K562 (cell line): ENCODE results near the gene HOTAIR. TPM values are rescaled to one million over a fixed set of nuclear protein-coding genes. Genes with fewer than 3 reads are reported as not detected.
A peak's percentile ranks its signal among the peaks of the same experiment; 100 is the strongest.

Experiments
- CXXC5 ChIP-seq: fragments of 250-450 bp; sonication (Bioruptor Pico); IDR thresholded peaks from 2 replicates; pipeline ENCODE4 v1.8.0; 2022; ENCODE audit warnings: inconsistent platforms, mild to moderate bottlenecking, moderate library complexity
- NEUROD1 ChIP-seq: fragments of 150-350 bp; IDR thresholded peaks from 2 replicates; pipeline ENCODE4 v1.6.1; 2014; ENCODE audit warnings: borderline replicate concordance, low read length, low read depth; ENCODE audit not compliant: partially characterized antibody
- NFXL1 ChIP-seq: fragments of 450-650 bp; formaldehyde crosslinking; IDR thresholded peaks from 2 replicates; pipeline ENCODE4 v1.4.0; 2021; ENCODE audit warnings: mild to moderate bottlenecking
- POLR2H ChIP-seq: IDR thresholded peaks from 2 replicates; pipeline ENCODE4 v1.6.1; 2016; ENCODE audit warnings: missing genetic modification characterization, low read depth, mild to moderate bottlenecking, control low read depth, missing compliant biosample characterization, moderate library complexity
- SAFB2 ChIP-seq: fragments of 200-400 bp; formaldehyde crosslinking; IDR thresholded peaks from 2 replicates; pipeline ENCODE4 v1.6.1; 2018; ENCODE audit warnings: borderline replicate concordance, low read length, low read depth, moderate library complexity; ENCODE audit not compliant: severe bottlenecking
- ZBTB1 ChIP-seq: sonication (generic); formaldehyde crosslinking; IDR thresholded peaks from 2 replicates; pipeline ENCODE4 v1.8.1; 2023; ENCODE audit warnings: missing genetic modification reagents, low read depth, mild to moderate bottlenecking, borderline replicate concordance
- ZBTB7A ChIP-seq: IDR thresholded peaks from 2 replicates; pipeline ENCODE4 v1.6.1; 2011; ENCODE audit warnings: low read depth, mild to moderate bottlenecking, low read length, moderate library complexity, borderline replicate concordance; ENCODE audit not compliant: control insufficient read depth
- ZFX ChIP-seq: sonication (generic); formaldehyde crosslinking; IDR thresholded peaks from 2 replicates; pipeline ENCODE4 v1.8.0; 2022; ENCODE audit warnings: mild to moderate bottlenecking, missing genetic modification reagents, moderate library complexity
- ZNF311 ChIP-seq: fragments of 250-450 bp; sonication (Bioruptor Pico); IDR thresholded peaks from 2 replicates; pipeline ENCODE4 v1.4.0; 2020; ENCODE audit warnings: mild to moderate bottlenecking, moderate library complexity
- ZNF41 ChIP-seq: fragments of 250-450 bp; sonication (Bioruptor Pico); conservative IDR thresholded peaks from 2 replicates; pipeline ENCODE4 v1.4.0; 2020; ENCODE audit warnings: mild to moderate bottlenecking
- ZNF561 ChIP-seq: fragments of 450-650 bp; formaldehyde crosslinking; conservative IDR thresholded peaks from 2 replicates; pipeline ENCODE4 v1.4.0; 2020; ENCODE audit warnings: mild to moderate bottlenecking, moderate library complexity
- ZNF695 ChIP-seq: fragments of 450-650 bp; formaldehyde crosslinking; IDR thresholded peaks from 2 replicates; pipeline ENCODE4 v1.4.0; 2020; ENCODE audit warnings: mild to moderate bottlenecking, moderate library complexity
- polyA plus RNA-seq, 8 experiments: library from polyadenylated mRNA; depleted of rRNA in 4 of 8; stranded (reverse) in 5 of 8; unstranded in 3 of 8; fragments of >200 nt; fragmentation: Nextera tagmentation in 2 of 8; fragmentation: Illumina TruSeq in 1 of 8; extraction: Ambion mirVana in 2 of 8; extraction: Trizol in 1 of 8; gene quantifications; 2 replicates each; pipeline versions ENCODE4 v1.2.1 to v1.2.3, GENCODE V29; 2011 to 2014; ENCODE audit warnings: inconsistent platforms in 1 of 8, missing spikeins in 1 of 8
- total RNA-seq, 7 experiments: library from RNA; depleted of rRNA in 6 of 7; stranded (reverse); fragments of >200 nt in 6 of 7; fragmentation: Illumina TruSeq in 2 of 7; extraction: Trizol in 2 of 7; gene quantifications; 2 replicates each; pipeline versions ENCODE4 v1.2.1 to v1.2.3, GENCODE V29; 2011 to 2021; ENCODE audit warnings: low replicate concordance in 1 of 7
- TF ChIP-seq, protein P1 (sequence below): IDR thresholded peaks from 3 replicates; pipeline ENCODE4 v1.6.1; 2011; ENCODE audit warnings: borderline replicate concordance, mild to moderate bottlenecking, moderate library complexity; ENCODE audit not compliant: insufficient read length; ENCODE audit errors: extremely low read depth
- TF ChIP-seq, protein P2 (sequence below): fragments of 450-650 bp; IDR thresholded peaks from 2 replicates; pipeline ENCODE4 v1.6.1; 2016; ENCODE audit warnings: low read depth, mild to moderate bottlenecking, moderate library complexity

HOTAIR gene
- total and polyA plus RNA-seq, 9 of the 15 experiments (the other 6 are each of a cell fraction or from before 2014, with no cell fraction given): 0.04 TPM; not detected in 8

DNA sequence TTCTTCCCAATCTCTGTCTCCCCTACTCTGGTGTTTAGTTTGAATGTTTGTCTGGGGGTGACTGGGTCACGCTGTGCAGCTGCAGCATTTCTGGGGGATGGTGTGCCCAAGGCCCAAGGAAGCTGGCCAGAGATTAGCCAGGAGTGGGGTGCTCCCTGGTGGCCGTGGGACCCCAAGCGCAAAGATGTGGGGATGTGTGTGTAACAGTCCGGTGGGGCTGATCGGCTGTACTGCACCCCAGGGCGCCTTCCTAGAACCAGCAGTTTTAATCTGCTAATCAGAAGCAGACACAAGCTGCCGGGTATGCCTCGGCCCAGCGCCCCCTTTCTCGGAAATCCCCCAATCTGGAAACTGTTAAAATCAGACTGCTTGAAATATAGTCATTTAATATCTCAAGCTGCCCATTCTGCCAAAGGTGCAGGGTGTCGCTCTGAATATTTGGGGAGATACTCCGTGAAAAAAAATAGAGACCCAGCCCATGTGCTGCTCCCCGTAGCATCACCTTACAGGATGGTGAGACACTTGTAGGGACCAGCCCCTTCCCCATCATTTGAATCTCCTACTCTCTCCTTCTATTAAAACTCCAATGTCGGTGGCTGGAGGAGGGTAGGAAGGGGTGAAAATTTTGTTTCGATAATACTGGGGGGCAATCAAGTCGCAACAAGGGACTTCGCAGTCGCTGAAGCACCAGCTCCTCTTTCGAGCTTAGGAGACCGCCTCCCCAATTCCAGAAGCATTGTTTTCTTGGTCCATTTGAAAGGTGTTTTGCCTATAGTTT is 29.5 kb upstream of the HOTAIR start (continued):
- TF ChIP-seq NEUROD1 (no peak), NFXL1 (CRISPR knock-in tag) (no peak), ZNF561 (CRISPR knock-in tag) (no peak), CXXC5 (CRISPR knock-in tag) (no peak), ZBTB7A (peak; percentile 47; the same call in 1 of the 2 replicates), POLR2H (tag) (no peak), ZNF695 (CRISPR knock-in tag) (no peak), ZNF41 (CRISPR knock-in tag) (no peak), ZBTB1 (CRISPR knock-in tag) (no peak), ZFX (CRISPR knock-in tag) (no peak), ZNF311 (no peak), SAFB2 (no peak)
- TF ChIP-seq, protein P1, sequence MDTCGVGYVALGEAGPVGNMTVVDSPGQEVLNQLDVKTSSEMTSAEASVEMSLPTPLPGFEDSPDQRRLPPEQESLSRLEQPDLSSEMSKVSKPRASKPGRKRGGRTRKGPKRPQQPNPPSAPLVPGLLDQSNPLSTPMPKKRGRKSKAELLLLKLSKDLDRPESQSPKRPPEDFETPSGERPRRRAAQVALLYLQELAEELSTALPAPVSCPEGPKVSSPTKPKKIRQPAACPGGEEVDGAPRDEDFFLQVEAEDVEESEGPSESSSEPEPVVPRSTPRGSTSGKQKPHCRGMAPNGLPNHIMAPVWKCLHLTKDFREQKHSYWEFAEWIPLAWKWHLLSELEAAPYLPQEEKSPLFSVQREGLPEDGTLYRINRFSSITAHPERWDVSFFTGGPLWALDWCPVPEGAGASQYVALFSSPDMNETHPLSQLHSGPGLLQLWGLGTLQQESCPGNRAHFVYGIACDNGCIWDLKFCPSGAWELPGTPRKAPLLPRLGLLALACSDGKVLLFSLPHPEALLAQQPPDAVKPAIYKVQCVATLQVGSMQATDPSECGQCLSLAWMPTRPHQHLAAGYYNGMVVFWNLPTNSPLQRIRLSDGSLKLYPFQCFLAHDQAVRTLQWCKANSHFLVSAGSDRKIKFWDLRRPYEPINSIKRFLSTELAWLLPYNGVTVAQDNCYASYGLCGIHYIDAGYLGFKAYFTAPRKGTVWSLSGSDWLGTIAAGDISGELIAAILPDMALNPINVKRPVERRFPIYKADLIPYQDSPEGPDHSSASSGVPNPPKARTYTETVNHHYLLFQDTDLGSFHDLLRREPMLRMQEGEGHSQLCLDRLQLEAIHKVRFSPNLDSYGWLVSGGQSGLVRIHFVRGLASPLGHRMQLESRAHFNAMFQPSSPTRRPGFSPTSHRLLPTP: no peak
- TF ChIP-seq, protein P2, sequence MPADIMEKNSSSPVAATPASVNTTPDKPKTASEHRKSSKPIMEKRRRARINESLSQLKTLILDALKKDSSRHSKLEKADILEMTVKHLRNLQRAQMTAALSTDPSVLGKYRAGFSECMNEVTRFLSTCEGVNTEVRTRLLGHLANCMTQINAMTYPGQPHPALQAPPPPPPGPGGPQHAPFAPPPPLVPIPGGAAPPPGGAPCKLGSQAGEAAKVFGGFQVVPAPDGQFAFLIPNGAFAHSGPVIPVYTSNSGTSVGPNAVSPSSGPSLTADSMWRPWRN: no peak
